Eye (tissue), 1 donor: ENCODE results near the gene TGFB2.

Experiments
- DNase-seq: peaks from one replicate; pipeline ENCODE4 v3.0.0-alpha.2; 2015

The TGFB2 gene

DNA sequence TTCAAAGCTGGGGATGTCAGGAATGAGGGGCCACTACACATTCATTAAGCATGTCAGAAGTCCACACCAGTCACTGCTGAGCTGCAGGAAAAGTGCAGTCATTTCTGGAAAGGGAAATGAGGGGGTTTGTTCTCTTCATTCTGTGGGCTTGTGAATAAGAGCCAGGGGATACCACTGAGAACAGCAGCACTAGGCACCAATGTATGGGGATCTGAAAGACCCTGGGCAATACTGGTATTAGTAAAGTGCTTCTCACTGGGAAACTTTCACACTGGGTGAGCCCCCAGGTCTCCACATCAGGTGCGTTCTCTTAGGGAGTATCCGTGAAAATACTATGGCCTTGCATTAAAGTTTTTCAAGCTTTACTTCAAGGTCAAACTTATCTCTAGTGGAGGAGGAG is 49.9 kb downstream of the TGFB2 start:
- no peak for DNase-seq

DNA sequence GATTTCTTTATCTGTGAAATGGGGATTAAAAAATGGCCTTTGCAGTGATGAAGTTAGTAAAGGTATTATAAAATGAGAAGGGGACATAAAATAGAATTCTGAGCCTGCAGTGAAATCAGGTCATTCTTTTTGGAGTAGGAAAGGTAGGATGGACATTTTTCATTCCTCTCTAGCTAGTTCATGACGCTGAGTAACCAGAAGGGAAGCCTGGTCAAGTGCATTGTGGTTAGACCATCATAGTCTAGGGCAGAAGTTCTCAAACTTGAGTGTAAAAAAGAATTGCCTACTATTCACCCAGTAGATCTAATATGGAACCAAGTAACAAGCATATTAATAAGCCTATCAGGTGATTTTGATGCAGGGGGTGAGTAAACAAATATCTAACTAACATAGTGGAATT is 50.8 kb downstream of the TGFB2 start:
- DNase-seq = no peak

DNA sequence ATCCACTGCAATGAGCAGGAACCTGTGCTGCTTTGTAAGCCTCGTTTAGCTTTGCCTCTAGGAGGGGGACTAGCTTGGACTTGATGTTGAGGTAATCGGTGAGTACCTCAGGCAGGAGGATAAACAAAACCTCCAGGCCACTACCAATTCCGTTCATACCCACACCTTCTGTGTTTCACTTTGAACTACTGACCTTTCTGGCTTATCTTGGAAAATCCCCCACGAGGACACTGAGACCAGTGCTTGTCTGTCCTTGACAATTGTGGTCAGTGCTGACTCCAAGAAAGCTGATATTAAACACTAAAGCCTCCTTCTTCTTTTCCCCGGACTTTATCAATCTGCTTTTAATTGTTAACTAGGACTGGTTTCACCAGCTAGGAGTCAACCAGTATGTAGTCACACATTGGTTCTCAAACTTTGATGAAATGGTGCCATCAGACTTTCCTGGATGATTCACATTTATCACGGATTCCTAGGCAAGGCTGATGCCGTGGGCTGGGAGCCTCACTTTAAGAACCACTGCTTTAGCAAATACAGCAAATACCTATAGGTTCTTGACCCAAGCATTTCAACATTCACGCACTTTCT is 52.7 kb downstream of the TGFB2 start:
- DNase-seq = no peak

DNA sequence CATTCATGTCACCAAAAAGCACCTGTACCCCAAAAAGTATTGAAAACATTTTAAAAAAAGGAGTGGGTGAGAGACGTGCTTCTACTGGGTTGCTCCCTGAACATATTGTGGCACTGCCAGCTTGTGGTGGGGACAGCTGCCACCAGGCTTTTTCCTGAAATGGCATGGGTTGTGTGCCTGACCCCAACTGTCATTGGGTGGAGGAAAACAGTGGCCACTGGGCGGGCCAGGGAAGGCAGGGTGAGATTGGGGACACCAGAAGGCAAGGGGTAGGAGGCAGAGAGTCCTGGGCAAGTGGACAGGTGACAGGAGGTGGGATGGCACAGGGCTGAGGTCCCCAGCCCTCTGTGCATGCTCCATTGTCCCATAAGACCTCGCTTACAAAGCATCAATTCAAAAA is 55.5 kb downstream of the TGFB2 start:
- no peak for DNase-seq

DNA sequence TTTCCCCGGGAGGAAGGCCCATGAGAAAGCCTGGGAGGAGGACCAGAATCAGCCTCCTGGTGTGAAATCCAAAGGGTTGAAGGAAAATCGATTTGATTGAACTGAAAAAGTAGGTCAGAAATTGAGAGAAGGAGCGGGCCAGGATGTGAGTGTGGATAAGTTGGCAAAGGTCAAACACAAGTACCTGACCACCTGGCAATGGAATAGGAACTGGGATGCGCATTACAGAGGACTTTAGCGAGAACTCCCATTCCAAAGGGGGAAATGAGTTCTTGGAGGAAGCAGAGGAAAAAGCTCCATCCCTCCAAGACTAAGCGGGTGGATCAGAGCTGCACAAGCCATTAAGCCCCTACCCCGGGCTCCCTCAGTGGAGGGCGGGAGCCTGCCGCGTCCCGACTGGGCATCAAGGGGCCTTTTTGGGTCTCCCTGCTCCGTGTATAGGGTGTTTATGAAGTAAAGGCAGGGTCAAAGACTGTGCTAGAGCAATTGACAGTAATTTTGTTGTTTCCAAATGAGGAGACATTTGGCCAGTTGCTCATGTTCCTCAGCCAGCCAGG is 56.4 kb downstream of the TGFB2 start:
- no peak for DNase-seq

DNA sequence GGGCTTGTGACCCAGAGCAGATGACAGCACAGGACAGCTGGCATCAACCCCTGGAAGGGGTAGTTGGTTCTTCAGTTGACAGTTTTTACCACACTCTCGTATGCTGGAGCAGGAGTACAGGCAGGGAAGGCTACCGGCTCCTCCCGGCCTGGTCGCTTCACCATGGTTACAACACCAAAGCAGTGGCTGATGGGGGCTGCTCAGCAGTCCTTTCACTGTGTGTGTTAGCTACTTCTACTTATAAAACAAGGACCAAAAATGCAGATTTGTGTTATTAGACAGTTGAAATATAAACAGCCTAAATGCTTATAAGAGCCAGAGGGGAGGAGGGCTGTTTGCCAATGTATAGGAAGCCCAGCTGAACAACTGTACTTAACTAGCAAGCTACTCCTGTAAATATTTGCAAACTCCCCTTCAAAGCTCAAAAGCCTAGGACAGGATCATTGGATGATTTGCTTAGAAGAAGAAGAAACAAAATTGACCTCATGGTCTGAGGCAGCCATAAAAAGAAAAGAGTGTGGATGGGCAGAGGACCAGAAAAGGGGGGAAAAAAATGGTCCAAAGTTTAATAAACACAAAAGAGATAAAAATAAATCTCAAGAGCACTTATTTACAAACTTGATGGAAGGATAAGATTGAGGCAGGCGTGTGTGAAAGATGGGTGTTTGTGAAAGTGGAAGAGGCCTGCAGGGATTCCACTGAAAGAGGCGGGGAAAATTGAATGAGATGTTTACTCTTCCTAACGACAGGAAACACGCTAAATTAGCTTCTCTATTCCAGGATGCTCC is 57.1 kb downstream of the TGFB2 start:
- peak; percentile 60 for DNase-seq

DNA sequence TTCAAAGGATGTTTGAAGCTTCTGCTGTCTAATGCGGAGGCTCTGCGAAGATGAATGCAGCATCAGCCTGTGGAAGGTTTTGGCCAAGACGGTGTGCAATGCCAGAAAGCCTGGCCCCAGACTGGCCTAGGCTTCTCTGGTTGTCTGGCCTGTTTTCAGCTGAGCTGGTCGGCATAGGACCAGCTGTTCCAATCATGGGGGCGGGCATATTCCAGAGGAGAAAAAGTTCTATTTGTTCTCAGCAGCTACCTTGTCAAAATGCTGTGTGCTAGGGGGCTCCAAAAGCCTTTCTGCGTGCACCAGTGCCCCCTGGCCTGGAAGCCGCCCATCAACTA is 57.6 kb downstream of the TGFB2 start:
- no peak for DNase-seq

DNA sequence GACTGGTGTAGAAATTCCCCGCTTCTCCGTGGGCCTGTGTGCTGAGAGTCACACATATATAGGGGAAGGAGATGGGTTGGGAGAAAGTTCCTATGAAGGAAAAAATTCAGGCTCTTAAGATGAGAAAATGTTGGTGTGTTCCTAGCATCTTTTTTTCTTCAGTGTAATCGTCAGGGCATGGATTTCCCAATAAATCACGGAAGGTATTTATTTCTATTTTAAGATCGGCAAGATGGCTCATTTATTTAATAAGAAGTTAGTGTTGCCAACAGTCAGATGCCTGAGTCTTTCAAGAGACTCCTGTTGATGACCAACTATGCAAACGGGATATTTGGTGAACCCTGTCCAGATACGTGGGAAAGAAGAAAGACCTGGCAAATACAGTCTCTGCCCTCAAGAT is 58.2 kb downstream of the TGFB2 start:
- DNase-seq = no peak

DNA sequence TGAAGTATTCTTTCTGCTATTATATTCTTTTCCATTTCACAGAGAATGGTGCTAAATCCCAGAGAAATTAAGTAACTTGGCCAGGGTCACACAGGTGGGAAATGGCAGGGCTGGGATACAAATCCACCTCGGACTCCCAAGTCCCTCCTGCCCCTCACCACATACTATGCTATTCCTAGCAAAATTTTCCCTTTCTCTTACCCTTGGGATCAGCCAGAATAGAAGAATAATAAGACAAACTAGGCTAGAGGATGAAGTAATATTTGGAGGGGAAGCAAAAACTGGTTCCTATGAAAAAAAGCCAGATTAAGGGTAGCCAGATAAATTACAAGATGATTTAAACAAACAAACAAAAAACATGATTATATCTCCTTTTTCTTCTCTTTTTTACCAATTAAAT is 62.5 kb downstream of the TGFB2 start:
- DNase-seq = no peak

DNA sequence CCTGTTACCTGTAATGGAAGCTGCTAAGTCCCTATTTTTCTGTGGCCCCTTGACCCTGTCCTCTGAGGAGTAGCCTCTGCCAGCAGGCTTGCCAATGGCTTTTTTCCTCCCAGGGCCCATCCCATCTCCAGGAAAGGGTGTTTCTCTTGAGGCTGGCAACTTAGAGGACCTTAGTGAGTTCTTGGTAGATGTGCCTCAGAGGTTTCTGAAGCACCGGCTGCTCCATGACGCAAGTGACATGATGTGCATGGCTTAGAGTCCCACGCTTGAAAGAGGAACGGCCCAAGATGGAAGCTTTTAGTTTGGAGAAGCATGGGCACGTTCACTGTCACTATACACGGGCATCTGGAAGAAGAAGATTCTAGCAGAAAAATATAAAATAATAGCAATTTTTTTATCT is 63.0 kb downstream of the TGFB2 start:
- no peak for DNase-seq

DNA sequence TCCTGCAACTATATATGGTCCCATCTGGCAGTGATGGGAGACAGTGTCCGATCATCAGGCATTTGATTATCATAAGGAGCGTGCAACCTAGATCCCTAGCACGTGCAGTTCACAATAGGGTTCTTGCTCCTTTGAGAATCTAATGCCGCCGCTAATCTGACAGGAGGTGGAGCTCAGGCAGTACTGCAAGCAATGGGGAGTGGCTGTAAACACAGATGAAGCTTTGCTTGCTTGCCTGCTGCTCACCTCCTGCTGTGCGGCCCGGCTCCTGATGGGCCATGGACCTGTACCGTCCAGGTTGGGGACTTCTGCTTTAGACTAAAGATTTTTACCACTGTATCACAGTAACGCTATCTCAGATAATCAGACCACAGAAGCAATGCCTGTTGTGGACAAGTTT is 63.8 kb downstream of the TGFB2 start:
- DNase-seq = no peak

DNA sequence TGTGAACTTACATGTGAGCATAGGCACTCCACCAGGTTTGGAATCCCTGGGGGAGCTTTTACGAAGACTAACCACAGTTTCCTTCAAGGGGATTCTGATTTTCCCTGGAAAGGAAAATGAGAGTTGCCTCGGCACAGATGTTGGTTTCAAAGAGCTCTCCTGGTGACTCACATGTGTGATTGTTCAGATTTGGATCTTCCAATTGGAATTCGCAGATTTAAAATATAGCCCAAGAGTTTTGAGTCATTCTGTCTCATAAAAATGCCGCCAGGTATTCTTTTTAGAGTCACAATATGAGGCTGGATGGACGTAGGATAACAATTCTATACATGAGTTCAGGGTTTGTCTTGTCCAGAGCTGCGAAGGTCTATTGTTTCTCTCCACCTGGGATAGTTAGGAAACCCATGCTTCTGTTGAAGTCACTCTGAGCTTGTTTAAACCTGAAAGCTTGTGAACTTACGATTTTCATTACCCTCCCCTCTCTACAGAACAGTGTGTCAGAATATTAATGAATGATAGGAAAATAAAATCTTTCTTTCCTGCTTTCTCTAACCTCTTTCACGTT is 64.9 kb downstream of the TGFB2 start:
- DNase-seq = no peak

DNA sequence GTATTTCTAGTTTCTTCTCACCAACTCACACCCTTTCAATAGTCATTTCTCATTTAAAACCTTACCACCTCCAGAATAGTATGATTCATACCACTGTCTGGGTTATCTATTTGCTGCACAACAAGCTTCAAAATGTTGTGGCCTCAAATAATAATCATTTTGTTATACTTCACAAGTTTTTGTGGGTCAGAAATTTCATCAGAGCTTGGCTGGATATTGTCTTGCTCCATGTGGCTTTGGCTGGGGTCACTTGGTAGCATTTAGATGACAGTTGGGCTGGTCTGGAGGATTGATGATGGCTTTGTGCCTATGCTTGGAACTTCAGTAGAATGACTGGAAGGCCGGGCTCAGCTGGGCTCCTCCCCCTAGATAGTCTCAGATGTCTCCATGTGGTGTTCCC is 66.0 kb downstream of the TGFB2 start:
- DNase-seq = no peak

DNA sequence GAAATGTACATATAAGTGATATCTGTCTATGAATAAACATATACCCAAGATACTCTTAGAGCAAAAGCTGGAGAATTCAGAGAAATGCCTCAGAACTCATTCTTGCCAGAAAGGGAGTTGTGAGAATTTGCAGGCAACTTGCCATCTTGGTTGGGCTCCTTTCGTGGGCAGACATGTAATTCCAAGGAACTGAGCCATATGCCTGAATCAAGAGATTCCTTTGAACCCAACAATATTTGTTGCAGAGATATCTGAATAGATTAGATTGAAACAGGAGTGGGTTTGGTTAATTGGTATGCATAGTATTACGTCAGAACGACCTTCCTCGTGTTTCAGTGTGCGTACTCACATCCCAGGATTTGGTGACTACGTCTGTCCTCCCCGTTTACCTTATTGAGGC is 67.0 kb downstream of the TGFB2 start:
- no peak for DNase-seq

DNA sequence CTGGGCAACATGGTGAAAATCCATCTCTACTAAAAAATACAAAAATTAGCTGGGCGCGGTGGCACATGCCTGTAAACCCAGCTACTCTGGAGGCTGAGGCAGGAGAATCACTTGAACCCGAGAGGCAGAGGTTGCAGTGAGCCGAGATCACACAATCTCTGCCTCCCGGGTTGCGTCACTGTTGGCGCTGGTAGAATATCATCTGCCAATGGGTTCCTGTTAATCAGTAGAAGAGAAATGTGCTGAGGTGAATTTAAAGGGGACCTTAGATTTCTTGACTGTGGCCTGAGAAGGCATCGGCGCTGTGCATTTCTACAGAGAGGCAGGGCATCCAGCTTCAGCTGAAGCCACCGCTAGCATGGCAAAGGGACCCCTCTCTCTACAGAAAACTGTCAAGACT is 68.0 kb downstream of the TGFB2 start:
- no peak for DNase-seq

DNA sequence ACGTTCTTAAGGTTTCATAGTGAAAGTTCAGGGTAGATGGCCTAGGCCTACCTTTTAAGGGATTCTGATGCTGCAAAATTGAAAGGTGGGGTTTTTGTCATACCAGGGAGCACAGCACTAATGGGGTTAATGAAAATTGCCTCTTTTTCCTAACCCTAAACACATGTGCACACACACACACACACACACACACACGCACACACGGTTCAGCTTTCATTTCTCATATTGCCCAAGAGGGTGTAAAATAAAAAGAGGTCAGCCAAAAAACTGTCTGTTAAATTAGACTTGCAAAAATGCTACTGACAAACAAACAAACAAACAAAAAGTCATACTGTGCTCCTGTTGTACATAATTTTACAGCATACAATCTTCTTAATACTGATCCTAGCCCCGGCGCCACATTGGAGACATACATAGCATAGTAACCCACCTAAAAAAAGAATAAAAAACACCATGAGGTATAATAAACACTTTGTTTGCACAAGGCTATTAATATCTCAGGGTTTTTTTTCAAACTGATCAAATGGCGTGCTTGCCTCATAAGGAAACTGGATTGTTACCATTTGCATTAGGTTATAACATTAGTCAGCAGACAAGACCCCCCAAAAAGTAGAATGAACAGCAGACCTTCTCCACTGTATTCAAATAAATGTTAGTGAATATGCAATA is 69.1 kb downstream of the TGFB2 start:
- DNase-seq = no peak

DNA sequence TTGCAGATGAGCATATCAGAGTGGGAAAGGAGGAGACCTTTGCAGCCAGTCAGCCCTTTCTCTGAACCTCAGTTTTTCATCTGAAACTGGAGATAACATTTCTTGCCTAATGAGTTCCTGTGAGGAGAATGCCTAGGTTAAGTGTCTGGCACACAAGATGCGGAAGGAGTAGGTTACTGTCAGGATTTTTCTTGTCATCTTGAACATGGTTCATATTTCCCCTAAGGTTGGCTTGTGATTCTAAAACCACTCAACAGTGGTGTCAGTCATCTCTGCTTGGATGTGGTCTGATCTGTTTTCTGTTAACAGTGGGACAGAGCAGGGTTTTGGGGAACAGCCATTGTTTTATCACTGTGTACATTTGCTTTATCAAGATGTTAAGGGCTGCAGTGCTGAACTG is 70.6 kb downstream of the TGFB2 start:
- DNase-seq = no peak

DNA sequence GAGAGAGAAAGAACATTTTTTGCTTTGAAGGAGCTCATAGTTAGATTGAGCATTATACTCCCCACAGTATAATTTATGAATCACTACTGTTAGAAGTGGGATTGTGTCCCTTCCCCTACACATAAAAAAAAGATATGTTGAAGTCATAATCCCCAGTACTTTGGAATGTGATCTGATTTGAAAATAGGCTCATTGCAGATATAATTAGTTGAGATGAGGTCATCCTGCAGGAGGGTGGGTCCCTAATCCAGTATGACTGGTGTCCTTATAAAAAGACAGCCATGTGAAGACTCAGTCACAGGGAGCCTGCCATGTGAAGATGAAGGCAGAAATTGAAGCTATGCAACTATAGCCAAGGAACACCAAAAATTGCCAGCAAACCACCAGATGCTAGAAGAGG is 76.4 kb downstream of the TGFB2 start:
- no peak for DNase-seq

DNA sequence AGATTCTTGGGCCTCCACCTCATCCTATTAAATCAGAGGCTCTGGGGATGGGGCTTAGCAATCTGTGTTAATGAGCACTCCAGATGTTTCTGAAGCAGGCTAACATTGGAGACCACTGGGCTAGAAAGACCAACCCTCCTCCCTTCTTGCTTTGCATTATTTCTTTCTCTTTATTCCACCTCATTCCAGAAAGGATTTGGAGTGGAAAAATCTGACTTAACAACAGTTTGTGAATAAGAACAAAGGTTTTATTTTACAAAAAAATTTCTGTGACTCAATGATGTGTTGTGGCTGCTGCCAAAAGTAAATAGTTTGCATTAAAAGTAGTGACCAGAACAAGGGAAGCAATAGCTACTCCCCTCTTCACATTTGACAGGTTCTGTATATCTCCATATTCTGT is 79.4 kb downstream of the TGFB2 start:
- no peak for DNase-seq

DNA sequence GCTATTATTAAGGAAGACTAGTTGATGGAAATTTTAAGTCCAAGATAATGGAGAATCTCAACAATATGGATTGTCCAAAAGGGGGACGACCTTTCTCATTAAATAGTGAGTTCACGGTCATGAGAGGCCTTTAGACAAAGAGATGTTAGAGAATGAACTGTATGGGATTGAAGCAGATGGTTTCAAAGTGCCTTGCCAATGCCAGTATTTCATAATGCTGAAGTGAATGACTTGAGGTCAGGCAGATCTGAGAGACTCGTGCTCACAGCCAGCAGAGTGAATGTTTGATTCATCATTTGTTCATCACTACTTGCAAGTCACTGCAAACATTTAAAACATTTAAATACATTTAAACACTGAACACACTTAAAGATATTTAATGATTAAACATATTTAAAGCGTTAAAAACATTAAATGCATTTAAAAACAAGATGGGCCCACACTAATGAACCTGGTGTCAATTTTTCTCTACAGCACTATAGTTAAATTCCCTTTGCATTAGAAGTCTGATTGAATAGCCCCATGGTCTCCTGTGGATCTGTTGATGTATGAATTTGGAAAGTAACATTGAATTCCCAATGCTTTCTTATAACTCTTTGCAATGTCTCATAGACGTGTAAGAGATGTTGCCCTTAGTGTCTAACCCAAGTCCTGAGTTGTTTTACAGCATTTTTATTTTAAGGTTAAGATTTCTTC is 80.7 kb downstream of the TGFB2 start:
- no peak for DNase-seq

DNA sequence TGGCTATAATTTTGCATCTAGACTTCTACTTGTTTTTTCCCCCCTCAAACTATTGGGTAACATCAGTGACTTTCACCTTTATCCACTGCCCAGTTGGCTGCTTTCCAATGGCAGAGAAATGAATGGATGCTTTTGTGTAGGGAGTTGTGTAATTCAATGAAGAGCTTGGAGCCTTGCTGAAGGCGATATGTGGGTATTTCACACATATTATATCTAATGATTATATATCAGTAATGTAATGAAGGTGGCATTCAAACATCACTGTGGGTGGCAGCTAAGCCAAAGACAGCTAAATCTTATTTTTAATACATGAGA is 81.2 kb downstream of the TGFB2 start:
- DNase-seq = no peak

DNA sequence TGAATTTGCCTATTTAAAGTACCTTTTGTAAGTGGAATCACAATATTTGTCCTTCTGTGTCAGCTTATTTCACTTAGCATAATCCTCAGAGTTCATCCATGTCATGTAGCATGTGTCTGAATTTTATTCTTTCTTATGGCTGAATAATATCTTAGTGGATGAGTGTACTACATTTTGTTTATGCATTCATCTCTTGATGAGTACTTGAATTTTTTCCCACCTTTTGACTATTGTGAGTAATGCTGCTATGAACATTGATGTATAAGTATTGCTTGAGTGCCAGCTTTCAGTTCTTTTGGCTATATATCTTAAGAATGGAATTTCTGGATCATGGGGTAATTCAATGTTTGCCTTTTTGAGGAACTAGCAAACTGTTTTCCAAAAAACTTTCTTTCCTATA is 84.2 kb downstream of the TGFB2 start:
- DNase-seq = no peak

DNA sequence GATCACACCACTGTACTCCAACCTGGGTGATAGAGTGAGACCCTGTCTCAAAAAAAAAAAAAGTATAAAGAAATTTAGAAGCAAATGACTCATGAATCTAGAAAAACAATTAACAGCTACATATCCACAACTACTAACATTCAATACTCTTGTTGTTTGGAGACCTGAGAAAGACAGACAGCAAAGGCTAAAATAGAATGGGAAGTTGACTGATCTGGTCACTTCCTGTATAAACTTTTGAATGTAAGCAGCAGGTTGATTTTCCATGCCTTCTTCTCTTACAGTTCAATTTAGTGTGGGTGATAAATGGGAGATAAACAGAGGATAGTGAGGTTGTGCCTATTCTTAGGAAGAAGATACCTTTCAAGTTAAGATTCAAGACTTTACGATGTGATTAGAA is 85.2 kb downstream of the TGFB2 start:
- no peak for DNase-seq

DNA sequence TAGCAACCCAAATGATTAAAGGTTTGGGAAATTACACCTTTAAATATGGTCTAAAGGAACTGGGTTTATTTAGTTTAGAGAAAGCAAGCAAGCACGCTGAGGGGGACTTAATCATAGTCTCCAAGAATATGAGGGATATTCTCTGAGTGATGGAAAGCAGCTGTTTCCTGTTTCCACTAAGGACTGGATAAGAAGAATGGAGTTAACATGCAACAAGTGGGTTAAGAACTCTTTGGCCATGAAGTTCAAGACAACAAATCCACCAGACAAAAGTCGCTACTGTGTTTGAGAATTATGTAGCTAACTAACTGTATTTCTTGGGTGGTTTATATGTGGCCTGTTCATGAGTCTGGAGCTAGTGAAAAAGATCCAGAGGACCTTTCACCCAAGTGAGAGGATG is 85.7 kb downstream of the TGFB2 start:
- DNase-seq = no peak
